Bronchial epithelial cell (primary cell): ENCODE results near the gene GRIN3B. TPM values are rescaled to one million over a fixed set of nuclear protein-coding genes. Genes with fewer than 3 reads are reported as not detected.

Experiments
- DNase-seq: peaks from one replicate; pipeline ENCODE4 v3.0.0-alpha.2; 2010; ENCODE audit warnings: low read depth
- FAIRE-seq: peaks from 2 replicates; lab custom pipeline; 2011; peaks lifted over from hg19 to GRCh38; lab: Jason Lieb, UNC
- H3K27me3 ChIP-seq: 2 replicates; pipeline ENCODE4 v1.5.1; 2011; ENCODE audit warnings: low read length; ENCODE audit not compliant: control insufficient read depth, insufficient read depth
- H3K36me3 ChIP-seq: 2 replicates; pipeline ENCODE4 v1.5.1; 2011; ENCODE audit warnings: low read length; ENCODE audit not compliant: control insufficient read depth, insufficient read depth
- H3K4me3 ChIP-seq: 2 replicates; pipeline ENCODE4 v1.5.1; 2011; ENCODE audit warnings: mild to moderate bottlenecking, low read depth, low read length, control low read depth
- CTCF ChIP-seq: IDR thresholded peaks from 2 replicates; pipeline ENCODE4 v1.5.1; 2011; ENCODE audit warnings: mild to moderate bottlenecking, moderate library complexity, low read length, control low read depth, inconsistent platforms; ENCODE audit not compliant: insufficient read depth, severe bottlenecking
- total RNA-seq: library from RNA; depleted of rRNA; stranded (reverse); fragments of >200 nt; gene quantifications from 2 replicates; pipeline ENCODE4 v1.2.1, GENCODE V29; 2014

GRIN3B gene
- total RNA-seq, 1 donor from 2014 or later = 0.26 TPM

DNA sequence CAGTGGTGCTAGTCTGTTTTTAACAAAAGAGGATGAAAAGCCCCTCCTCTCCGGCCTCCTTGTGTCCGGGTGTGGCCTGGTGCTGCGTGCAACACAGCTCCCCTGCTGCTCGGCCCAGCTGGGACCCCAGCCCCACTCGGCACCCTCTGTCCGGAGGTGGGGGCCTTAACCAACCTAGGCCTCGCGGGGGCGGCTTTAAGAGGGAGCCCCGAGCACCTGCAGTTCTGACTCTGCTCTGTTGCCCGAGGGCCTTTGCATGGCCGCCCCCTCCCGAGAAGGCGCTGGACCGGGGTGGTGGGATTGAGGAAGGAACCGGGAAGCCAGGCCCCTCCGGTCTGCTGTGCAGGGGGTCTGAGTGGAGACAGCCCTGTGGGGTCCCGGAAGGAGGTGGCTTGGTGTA lies 5.7 kb upstream of the GRIN3B start:
- Histone ChIP-seq H3K27me3 (peaks cover 7% of the 10 kb centered on the region), H3K36me3 (peaks cover 10% of the 10 kb centered on the region), H3K4me3 (no peak overlapping the region)
- no peak for TF ChIP-seq CTCF
- DNase-seq = no peak
- no peak for FAIRE-seq

DNA sequence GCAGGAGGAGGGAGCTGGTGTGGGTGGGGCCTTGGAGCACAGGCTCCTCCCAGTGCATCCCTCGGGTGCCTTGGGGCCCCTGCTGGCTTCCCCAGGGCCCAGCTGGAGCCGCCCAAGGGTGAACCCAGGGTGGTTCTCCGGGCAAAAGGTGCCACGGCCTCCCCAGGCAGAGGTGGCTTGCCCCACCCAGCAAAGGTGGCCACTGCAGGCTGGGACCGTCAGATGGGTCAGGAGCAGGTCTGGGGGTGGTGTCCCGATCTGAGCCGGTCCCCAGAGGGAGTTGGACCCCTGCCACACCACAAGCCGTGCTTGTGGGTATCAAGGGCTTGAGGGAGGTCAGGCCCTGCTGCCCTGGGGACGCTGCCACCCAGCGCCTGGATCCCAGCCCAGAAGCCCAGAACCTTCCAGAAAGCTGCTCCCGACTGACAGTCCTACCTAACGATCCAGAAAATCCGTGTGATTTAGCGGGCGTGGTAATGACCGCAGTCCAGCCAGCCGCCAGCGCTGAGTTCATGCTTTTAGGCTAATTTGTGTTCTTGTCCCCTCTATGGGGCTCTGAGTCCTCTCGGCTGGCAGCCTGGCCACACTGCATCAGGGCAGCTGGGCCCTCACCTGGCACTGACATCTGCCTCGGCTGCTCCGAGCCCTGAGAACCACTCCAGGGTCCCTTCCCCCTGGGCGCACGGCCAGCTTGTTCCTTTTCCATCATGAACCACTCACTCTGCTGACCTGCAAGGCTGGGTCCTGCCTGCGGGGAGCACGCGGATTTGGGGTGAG lies 5.0 kb upstream of the GRIN3B start:
- no peak for TF ChIP-seq CTCF
- Histone ChIP-seq H3K4me3 (no peak overlapping the region), H3K27me3 (peaks cover 7% of the 10 kb centered on the region), H3K36me3 (peaks cover 8% of the 10 kb centered on the region)
- DNase-seq = no peak
- no peak for FAIRE-seq

- peak; percentile 54 for DNase-seq
Measured at GRCh38 chr19:996051-996838, 4.0 kb upstream of the GRIN3B start.

GRCh38 chr19:998064-998463 lies 2.2 kb upstream of the GRIN3B start:
- DNase-seq (no peak), FAIRE-seq (no peak)
- H3K27me3 ChIP-seq = peaks cover 12% of the 10 kb centered on the region
- H3K4me3 ChIP-seq = no peak overlapping the region
- TF ChIP-seq CTCF = no peak
- H3K36me3 ChIP-seq = peaks cover 3% of the 10 kb centered on the region

More at GRCh38 chr19:996051-996838, 4.0 kb upstream of the GRIN3B start:
- H3K36me3 ChIP-seq = peaks cover 3% of the 10 kb centered on the region
- peaks cover 12% of the 10 kb centered on the region for H3K27me3 ChIP-seq
- TF ChIP-seq CTCF = no peak
- no peak for FAIRE-seq
- H3K4me3 ChIP-seq = peak overlapping the region; percentile 27

DNA sequence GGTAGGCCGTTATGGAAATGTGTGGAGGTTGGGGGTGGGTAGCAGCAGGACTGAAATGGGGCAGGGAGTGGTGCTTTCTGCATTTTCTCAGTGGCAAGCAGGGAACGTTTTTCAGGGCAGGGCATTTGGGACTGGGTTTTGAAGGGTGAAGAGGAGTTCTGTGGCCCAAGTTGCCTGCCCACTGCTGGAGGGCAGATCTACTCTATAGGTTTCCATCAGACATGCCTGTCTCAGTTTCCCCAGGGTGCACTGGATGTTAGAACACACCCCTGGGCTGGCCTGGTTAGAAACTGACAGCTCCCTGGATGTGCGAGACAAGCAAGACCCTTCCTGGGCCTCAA lies 870 bp upstream of the GRIN3B start:
- no peak for TF ChIP-seq CTCF

More for the DNA sequence above, 870 bp upstream of the GRIN3B start:
- Histone ChIP-seq H3K27me3 (peaks cover 12% of the 10 kb centered on the region), H3K4me3 (no peak overlapping the region), H3K36me3 (no peaks in the 10 kb centered on the region)
- FAIRE-seq (no peak), DNase-seq (no peak)
